Testis (tissue), 2 donors: ENCODE results near the gene HHATL.

ENCODE experiments used
- CTCF ChIP-seq, 3 experiments: fragments of 450-650 bp in 2 of 3; fragments of 200-600 bp in 1 of 3; sonication (generic) in 1 of 3; IDR thresholded peaks; one replicate each; pipeline ENCODE4 v1.5.1; 2016 to 2019; ENCODE audit warnings: antibody characterized with exemption in 3 of 3, mild to moderate bottlenecking in 2 of 3, moderate library complexity in 1 of 3
- POLR2A ChIP-seq: fragments of 450-650 bp; IDR thresholded peaks from one replicate; pipeline ENCODE4 v1.6.1; 2017; ENCODE audit warnings: antibody characterized with exemption, mild to moderate bottlenecking, moderate library complexity

- TF ChIP-seq CTCF (IDR thresholded peaks at IDR 0.05) (no peak), POLR2A (no peak)
Observed at GRCh38 chr3:42652611-42653302, 49.8 kb downstream of the HHATL start.
